Esophagus mucosa (tissue), 1 donor: Measurements from ENCODE around the gene IGLL5. TPM values are rescaled to one million over a fixed set of nuclear protein-coding genes. Genes with fewer than 3 reads are reported as not detected.
"Not testable (repeated sequence)": the region's sequence is repeated elsewhere in the genome, so short reads cannot be mapped to it uniquely, and the experiment has no call there.

Source experiments
- ATAC-seq: fragments of 200-7000 bp; cut with Tn5 transposase; one replicate; pipeline ENCODE4 v1.9.1; 2020
- total RNA-seq: library from RNA; stranded (reverse); gene quantifications from one replicate; pipeline ENCODE4 v1.2.4, GENCODE V29; 2023
- donor health status: DM: yes; HTN: yes; CAD: no.

Gene IGLL5
- total RNA-seq, 1 donor from 2014 or later: 1.8 TPM

DNA sequence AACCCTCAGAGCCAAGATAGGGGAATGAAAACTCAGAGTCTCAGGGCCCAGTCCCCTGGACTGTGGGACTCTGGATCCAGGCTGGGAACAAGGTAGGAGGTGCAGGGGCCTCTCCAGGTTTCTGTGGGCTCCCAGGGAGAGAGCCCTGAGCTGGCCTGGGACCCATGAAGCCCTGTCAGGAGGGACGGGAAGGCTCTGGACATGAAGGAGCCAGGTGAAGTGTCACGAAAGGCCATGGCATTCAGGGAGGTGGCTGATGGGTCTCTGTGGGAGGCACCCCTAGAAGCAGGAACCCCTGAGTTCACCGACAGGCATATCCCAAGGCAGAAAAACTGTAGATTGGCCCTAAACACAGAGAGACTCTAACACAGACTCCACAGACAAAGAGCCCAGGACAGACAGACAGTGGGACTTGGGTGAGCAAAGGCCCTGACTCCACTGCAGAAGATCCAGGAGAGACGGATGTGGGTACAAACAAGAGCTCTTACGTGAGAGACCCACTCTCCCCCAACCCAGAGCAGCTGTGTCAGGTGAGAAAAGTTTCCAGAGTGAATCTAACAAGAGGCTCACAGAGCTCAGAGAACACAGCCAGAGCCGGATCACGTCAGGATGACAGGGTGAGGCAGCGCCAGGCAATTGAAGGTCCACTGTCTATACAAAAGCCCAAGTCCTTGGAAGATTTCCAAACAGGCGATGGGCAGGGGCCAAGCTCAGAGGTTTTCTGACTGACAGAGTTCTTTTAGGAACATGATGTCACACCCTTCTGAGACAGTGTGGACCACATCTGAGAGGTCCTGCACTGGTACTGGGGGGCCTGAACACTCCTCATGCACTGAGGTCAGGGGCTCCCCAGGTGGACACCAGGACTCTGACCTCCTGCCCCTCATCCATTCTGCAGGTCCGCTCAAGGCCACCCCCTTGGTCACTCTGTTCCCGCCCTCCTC, 27.4 kb downstream of the IGLL5 start:
- no peak for ATAC-seq

DNA sequence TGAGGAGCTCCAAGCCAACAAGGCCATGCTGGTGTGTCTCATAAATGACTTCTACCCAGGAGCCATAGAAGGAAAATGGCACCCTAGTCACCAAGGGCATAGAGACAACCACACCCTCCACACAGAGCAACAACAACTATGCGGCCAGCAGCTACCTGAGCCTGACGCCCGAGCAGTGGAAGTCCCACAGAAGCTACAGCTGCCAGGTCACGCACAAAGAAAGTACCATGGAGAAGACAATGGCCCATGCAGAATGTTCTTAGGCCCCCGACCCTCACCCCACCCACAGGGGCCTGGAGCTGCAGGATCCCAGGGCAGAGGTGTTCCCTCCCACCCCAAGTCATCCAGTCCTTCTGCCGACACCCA, 28.0 kb downstream of the IGLL5 start:
- no peak for ATAC-seq

DNA sequence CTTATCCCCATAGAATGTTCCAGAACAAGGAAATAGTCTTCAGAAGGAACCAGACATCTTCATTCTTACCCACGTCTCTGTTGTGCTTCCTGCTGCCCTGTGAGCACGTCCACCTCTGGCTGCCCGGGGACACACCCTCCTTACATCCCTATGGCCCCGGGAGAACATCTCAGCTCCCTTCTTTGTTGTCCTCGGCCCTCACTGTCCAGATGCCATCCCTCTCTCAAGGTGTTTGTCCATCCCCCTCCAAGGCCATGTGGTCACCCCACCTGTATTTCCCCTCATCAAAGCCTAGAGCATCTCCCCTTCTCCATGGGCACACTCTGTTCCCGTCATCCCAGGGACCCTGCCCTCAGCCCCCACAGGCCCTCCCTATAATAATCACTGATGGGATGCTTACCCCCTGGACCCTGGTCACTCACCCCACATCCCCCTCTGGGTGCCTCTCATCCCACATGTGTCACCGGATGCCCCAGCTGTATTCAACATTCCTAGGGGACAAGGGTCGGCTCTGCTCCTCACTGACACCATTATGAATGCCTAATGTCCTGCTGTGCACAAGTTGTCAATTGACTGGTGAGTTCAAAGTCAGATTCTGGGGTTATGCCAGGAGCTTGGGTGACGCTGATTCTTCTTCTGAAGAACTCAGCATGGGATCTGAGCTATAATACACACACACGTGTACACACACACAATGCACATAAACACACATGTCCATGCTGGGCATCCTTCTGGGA, 28.8 kb downstream of the IGLL5 start:
- no peak for ATAC-seq

DNA sequence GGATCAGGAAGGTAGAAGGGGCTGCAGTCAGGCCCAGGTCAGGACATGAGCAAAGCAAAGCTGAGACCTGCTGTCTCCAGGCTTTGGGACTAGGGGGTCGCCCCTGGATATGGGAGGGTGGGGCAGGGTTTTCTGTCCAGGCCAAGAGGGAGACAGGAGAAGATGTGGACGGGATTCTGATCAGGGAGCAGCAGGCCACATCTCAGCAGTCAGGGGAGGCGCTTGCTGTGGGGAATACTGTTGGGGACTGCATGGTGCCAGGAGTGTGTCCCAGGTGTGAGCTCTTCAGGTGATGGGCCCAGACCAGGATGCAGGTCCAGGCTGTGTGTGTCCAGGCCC, 29.3 kb downstream of the IGLL5 start:
- no peak for ATAC-seq

DNA sequence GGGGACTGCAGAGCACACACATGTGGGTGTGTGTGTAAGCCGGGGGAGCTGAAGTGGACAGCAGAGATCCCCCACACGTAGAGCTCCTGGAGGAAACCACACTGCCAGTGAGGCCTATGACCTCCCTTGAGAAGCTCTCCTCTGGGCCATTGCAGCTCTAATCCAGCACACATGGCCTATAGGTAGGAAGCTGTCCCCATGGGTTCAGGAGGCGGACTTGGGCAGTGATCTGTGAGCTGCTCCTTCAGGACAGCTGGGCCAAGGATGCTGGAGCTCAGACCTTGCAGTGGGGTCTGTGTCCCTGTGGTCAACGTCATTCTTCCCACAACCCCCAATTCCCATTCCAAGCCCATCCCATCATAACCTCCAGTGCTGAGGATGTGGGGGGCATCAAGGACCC, 29.8 kb downstream of the IGLL5 start:
- no peak for ATAC-seq

DNA sequence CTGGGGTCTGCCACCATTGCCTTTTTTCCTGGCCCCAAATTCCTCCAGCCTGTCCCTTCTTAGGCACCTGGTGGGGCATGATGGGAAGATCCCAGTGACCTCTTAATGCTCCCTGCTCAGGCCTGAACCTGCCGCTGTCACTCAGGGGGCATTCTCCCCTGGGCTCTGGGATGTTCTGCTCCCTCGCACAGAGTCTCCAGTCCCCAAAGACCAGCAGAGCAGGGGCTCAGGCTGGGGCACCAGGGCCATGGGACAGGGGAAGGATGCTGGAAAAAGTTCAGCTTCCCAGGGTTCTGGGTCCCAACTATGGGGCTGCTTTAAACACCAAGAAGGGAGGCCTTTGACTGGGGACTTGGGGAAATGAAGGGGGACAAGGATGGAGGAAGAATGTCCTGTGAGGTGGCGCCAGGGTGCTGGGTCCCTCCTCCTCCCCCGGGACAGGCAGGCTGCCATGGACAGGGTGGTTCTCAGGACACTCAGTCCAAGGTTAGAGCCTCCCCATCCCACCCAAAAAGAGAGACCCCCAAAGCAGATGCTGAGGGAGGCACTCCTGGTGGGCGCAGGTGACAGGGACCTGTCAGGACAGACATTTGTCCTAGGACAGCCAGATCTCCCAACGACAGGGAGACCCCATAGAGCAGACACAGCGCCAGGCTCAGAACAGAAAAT, 30.8 kb downstream of the IGLL5 start:
- ATAC-seq: no peak

DNA sequence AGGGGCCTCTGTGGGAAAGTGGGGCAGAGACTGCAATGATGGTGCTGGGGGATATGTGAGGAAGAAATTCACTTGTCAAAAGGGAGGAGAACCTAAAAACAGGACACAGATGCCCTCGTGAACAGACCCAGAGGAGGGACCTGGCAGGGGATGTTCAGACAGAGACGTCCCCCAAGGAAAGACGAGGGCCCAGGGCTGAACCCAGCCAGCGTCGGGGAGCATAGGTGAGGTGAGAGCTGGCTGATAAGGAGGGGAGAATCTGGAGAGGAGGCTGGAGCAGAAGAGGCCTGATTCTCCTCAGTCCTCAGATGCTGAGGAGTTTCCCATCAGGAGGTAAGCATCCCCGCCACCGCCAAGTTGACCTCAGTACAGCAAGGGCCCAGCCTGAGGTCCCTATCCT, 31.4 kb downstream of the IGLL5 start:
- ATAC-seq: no peak

DNA sequence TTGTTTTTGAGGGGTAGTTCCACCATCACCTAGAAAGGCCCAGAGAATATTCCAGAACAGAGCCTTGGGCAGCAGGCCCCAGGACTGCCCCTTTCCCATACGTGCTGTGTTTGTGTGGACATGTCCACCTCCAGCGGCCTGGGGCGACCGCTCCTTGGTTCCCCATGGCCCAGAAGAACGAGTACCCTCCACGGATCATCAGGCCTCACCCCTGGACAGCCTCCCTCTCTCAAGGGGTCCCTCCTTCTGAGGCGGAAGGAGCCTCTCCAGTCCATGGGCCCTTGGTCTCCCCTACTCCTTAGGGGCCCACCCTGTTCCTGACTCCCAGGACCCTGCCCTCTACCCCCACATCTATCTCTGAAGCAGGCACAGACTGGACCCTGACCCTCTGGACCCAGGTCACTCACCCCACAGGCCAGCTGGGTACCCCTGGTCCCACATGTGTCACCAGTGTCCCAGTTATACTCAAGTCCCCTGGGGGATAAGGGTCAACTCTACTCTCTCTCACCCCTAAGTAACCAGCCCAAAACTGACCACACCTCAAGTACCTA, 32.6 kb downstream of the IGLL5 start:
- no peak for ATAC-seq

DNA sequence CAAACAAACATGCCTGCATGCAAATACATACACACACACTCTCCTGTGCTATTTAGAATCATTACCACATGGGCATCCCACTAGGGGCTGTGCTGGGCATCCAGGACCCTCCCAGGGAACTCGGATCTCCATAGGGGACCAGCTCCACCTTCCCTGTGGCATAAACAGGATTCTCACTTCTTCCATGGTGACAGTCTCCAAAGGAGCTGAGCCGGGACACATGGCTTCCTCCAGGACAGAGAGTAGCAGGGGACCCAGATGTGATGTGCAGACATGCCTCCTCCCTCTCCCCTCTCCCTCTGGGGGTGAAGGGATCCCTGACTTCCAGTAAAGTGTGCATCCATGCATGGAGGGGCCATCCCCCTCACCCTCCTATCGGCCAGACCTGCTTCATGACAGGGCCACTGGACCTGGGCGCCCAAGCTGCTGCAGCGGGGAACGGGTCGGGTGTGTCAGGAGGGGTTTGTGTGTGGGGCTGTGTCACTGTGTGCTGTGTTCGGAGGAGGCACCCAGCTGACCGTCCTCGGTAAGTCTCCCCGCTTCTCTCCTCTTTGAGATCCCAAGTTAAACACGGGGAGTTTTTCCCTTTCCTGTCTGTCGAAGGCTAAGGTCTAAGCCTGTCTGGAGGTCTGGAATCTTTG, 33.4 kb downstream of the IGLL5 start:
- ATAC-seq: no peak

DNA sequence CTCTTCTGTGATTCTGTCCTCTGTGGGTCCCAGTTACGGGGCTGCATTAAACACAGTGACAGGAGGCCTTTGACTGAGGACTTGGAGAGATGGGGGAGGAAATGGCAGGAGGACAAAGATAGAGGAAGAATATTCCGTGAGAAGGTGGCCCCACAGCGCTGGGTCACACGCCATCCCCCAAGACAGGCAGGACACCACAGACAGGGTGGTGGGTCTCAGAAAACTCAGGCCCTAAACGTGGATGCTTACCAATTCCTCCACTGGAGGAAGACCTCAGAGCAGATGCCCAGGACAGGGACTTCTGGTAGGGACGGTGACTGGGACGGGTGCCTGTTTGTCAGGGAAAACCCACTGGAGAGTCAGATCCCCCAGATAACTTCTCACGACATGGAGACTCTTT, 34.0 kb downstream of the IGLL5 start:
- no peak for ATAC-seq

DNA sequence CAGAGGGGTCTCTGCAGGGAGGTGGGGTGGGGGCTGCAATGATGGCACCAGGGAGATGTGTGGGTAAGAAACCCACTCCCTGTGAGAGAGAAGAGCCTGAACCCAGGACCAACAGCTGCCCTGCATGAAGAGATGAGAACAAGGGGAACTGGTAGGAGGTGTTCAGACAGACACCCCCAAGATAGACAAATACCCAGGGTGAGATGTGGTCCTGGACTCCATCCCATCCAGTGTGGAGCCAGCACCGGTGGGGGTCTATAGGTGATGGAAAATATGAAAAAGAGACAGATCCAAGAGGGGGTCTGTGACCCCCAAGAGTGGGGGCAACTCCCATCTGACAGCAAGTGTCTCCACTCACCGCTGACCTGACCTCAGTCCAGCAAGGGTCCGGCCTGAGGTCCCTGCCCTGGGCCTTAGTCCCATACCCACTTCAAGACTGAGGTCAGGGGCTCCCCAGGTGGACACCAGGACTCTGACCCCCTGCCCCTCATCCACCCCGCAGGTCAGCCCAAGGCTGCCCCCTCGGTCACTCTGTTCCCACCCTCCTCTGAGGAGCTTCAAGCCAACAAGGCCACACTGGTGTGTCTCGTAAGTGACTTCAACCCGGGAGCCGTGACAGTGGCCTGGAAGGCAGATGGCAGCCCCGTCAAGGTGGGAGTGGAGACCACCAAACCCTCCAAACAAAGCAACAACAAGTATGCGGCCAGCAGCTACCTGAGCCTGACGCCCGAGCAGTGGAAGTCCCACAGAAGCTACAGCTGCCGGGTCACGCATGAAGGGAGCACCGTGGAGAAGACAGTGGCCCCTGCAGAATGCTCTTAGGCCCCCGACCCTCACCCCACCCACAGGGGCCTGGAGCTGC, 34.7 kb downstream of the IGLL5 start:
- not testable (repeated sequence) for ATAC-seq

DNA sequence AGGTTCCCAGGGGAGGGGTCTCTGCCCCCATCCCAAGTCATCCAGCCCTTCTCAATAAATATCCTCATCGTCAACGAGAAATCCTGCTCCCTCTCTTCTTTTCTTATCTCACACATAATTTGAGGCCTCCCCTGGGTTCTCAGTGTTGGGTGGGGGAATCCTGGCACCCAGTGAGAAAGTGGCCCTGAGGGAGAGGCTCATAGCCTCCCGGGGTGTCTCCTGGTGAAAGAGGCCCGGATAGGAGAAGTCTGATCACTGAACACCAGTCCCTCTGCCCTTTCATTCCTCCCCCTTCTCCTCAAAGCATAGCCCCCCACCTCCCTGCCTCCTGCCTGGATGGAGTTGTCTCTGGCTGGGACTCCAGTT, 35.3 kb downstream of the IGLL5 start:
- no peak for ATAC-seq

DNA sequence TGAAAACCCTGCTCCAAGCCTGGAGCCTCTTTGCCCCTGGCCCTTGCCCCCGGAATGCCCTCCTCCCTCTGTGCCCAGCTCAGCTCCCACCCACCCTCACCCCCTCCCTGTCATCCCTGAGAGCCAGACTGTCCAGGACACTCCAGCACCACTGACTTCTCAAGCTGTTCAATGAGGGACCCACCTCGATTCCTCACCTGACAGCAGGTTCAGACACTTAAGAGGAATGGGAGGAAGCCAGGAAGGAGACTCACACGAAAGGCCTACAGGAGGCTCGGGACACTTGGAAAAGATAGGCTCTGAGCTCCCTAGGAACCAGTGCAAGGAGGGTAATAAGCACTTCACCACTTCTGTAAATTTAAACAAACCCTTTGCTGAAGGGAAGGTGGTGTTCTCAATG, 35.8 kb downstream of the IGLL5 start:
- no peak for ATAC-seq

DNA sequence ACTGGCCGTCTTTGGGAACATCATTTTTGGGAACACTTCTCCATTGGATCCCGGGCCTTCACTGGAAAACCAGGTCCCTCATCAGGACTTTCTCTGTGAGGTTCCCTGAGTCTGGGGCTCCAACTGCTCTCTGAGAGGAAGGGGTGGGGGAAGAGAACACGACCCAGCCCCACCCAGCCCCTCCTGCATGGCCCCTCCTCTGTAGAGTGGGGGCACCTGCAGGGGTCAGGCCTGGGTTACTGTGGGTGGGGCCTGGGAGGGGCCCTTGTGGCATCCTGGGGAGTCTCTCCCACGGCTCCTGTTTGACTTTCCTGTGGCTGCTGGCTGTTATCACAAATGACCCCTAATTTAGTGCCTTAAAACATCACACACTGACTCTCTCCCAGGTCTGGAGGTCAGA, 36.3 kb downstream of the IGLL5 start:
- no peak for ATAC-seq

DNA sequence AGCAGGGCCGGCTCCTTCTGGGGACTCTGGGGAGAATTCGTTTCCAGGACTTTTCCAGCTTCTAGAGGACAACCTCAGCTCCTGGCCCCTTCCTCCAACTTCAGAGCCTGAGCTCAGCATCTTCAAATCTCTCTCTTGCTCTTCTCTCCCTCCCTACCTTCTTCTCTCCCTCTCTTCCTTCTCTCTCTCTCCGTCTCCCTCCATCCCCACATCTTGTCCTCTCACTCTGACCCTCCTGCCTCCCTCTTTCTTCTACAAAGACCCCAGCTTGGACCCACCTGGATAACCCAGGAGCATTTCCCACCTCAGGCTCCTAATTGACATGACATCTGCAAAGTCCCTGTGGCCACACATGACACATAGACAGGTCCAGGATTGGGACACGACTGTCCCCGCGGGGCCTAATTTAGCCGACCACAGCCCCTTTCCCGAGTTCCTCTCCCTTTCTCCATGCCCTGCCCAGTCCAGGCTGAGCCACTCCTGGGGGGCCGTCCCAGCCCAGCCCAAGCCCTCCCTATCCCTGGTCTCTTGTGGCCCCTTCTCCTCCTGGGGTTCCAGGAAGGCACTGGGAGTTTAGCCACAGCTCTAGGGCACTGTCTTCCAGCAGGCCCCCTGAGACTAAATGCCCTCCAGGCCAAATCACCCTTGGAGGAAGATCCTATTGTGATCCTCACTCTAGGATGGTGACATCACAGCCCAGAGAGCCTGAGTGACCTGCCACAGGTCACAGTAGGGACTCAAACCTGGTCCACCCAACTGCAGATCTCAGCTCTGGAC, 36.9 kb downstream of the IGLL5 start:
- no peak for ATAC-seq

DNA sequence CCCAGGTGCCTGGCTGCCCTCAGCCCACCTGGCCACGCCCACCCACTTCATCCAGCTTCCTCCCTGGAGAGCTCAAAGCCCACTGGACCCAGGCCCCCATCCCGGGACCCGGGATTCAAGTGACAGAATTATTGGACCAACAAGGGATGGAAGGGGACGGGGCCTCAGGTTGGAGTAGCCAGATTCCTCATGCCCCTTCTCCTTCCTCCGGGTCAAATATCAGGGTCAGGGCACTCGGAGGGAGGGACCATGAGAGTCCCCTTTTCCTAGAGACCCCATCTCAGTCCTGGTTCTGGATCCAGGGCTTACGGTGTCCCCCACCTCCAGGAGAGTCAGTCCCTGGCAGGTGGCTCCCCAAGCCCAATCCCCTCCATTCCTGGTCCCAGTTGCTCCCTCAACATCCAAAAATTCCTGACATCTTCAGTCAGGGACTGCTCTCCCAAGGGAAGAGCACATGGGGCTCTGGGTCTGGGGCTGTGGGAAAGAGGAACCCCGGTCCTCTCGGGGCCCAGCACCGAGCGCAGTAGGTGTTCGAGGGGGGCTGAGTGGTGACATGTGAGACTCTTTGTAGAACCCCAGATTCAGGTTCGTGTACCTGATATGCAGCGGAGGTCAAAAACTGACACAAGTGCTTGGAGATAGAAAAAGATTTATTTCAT, 37.7 kb downstream of the IGLL5 start:
- ATAC-seq: no peak

DNA sequence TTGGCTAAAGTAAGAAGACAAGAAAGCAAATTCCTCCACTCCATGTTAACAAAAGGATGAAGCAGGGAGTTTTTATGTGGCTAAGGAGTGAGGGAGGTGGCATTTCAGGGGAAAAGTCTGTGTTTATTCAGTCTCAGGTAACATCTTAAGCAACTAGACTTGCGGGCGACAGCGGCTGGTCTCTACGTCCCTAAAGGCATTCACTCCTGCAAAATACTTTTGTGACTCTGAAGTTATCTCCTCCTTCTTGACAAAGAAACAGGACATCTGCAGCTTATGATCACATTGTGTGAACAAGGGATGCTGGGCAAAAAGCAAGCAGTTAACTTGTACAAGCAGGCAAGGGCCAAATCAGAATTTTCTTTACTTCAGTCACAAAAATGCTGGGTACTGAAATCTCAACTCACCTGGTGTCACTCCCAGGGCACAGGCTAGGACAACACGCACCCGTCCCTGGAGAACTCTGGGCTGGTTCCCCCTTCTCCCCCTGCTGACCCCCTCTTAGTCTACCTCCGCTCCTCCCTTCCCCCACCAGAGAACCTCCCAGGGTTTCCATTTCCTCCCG, 38.3 kb downstream of the IGLL5 start:
- ATAC-seq: no peak

DNA sequence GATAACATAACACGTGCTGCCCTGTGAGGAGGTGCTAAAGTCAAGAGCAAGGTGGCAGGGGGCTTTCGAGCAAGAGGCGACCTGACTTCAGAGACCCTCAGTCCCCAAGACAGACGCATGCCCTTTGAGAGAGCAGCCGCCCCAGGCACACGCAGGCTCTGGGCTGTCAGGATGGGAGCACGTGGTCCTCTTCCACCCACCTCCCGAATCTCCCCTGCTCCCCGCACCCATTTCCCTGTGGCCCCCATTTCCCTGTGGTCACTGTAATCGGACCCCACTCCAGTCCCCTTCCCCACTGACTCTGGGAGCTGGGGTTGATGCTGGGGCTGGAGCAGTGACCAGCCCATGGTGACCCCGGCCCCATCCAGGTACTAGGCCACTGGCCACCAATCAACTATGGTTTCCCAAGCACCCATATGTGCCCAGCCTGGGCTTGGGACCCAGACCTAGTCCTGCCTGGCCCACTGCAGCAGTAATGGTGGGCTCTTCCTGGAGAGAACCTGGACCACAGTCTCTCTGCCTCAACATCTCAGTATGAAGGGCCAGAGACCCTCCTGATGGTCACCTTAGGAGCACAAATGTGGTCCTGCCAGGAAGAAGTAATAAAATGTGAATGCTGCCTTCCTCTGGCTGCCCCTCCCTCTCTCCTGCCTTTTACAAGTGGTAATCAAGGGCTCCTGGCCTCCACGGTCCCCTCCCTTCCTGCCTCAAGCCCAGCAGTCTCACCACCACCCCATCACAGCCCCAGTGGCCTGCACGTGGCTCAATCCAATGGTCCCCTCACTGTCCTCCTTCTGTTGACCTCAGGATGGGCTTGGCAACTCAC, 39.0 kb downstream of the IGLL5 start:
- no peak for ATAC-seq

DNA sequence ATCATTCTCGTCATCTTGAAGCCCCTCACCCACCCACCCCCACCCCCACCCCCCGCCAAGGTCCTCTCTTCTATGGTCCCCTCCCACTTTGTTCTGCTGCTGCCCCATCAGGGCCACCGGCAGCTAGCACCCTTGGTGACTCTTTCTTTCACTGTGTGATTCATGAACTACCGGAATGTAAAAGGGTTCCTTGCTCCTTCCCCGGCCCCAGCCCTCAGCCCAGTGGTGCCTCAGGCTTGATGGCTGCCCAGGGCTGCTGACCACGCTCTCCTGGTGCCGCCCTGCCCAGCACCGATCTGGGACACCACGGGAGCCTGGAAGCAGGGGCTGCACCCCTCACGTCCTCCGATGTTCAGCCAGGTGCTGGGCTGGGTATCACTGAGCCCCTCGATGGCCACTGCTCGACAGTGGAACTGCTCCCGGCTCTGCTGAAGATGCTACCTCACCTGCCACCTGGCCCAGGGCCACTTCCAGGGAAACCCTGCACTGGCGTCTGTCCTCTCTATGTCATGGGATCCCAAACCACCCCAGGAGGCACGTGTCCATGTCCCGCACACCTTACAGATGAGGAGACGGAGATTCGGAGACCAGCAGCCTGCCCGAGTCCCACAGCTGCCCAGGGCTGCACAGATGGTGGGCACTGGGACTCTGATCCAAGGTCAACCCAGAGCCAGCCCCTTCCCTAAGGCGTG, 39.7 kb downstream of the IGLL5 start:
- ATAC-seq: no peak
